Mesenchymal stem cell (in vitro differentiated cells and primary cell): ENCODE data around the gene CD68.
"Not testable (repeated sequence)": the region's sequence is repeated elsewhere in the genome, so short reads cannot be mapped to it uniquely, and the experiment has no call there.

Experiments
- DNase-seq: peaks from one replicate; pipeline ENCODE4 v3.0.0-alpha.2; 2013
- H2AFZ ChIP-seq: one replicate; pipeline ENCODE4 v1.6.1; 2013; ENCODE audit warnings: low read depth, mild to moderate bottlenecking, control low read depth, inconsistent platforms, low read length, moderate library complexity
- H2AK5ac ChIP-seq: 2 replicates; pipeline ENCODE4 v1.6.1; 2013; ENCODE audit warnings: low read length, moderate library complexity, mild to moderate bottlenecking, inconsistent platforms; ENCODE audit not compliant: severe bottlenecking
- H2BK120ac ChIP-seq: one replicate; pipeline ENCODE4 v1.6.1; 2013; ENCODE audit warnings: low read depth, mild to moderate bottlenecking, inconsistent platforms, low read length, moderate library complexity
- H2BK12ac ChIP-seq, 2 experiments: one replicate each; pipeline ENCODE4 v1.6.1; 2013; ENCODE audit warnings: inconsistent platforms in 2 of 2, low read length in 2 of 2, mild to moderate bottlenecking in 2 of 2, moderate library complexity in 2 of 2, control low read depth in 1 of 2
- H2BK15ac ChIP-seq: one replicate; pipeline ENCODE4 v1.6.1; 2013; ENCODE audit warnings: mild to moderate bottlenecking, low read depth, inconsistent platforms; ENCODE audit not compliant: poor library complexity, severe bottlenecking
- H2BK5ac ChIP-seq: 2 replicates; pipeline ENCODE4 v1.6.1; 2013; ENCODE audit warnings: low read depth, mild to moderate bottlenecking, low read length, control low read depth, inconsistent platforms; ENCODE audit not compliant: poor library complexity, severe bottlenecking
- H3K14ac ChIP-seq, 2 experiments: one replicate each; pipeline ENCODE4 v1.6.1; 2013; ENCODE audit warnings: inconsistent platforms in 2 of 2, low read length in 2 of 2, control low read depth in 1 of 2, mild to moderate bottlenecking in 1 of 2, moderate library complexity in 1 of 2
- H3K18ac ChIP-seq, 2 experiments: one replicate each; pipeline ENCODE4 v1.6.1; 2013; ENCODE audit warnings: inconsistent platforms in 2 of 2, low read length in 2 of 2, control low read depth in 1 of 2, low read depth in 1 of 2, mild to moderate bottlenecking in 1 of 2
- H3K23ac ChIP-seq, 2 experiments: one replicate each; pipeline ENCODE4 v1.6.1; 2013; ENCODE audit warnings: inconsistent platforms in 2 of 2, low read length in 2 of 2, mild to moderate bottlenecking in 2 of 2, moderate library complexity in 2 of 2, control low read depth in 1 of 2
- H3K27ac ChIP-seq: 2 replicates; pipeline ENCODE4 v1.5.1; 2013; ENCODE audit warnings: mild to moderate bottlenecking, moderate library complexity, low read length, control low read depth, inconsistent platforms; ENCODE audit not compliant: poor library complexity, severe bottlenecking
- H3K27me3 ChIP-seq, 2 experiments: 2 replicates each; pipeline versions ENCODE4 v1.6.1 to v1.7.0; 2013; ENCODE audit warnings: low read length in 2 of 2, mild to moderate bottlenecking in 2 of 2, moderate library complexity in 2 of 2, control low read depth in 1 of 2, inconsistent platforms in 1 of 2; ENCODE audit not compliant: control insufficient read depth in 1 of 2, insufficient read depth in 1 of 2
- H3K36me3 ChIP-seq, 2 experiments: 2 replicates each; pipeline versions ENCODE4 v1.6.1 to v1.7.0; 2013; ENCODE audit warnings: low read length in 2 of 2, control low read depth in 1 of 2, inconsistent platforms in 1 of 2, low read depth in 1 of 2, mild to moderate bottlenecking in 1 of 2; ENCODE audit not compliant: insufficient read depth in 2 of 2, control insufficient read depth in 1 of 2
- H3K4ac ChIP-seq, 2 experiments: one replicate each; pipeline ENCODE4 v1.6.1; 2013; ENCODE audit warnings: inconsistent platforms in 2 of 2, low read length in 2 of 2, mild to moderate bottlenecking in 2 of 2, moderate library complexity in 2 of 2, control low read depth in 1 of 2, low read depth in 1 of 2
- H3K4me1 ChIP-seq: 2 replicates; pipeline ENCODE4 v1.6.1; 2013; ENCODE audit warnings: low read depth, low read length, control low read depth; ENCODE audit not compliant: control insufficient read depth, insufficient read depth
- H3K4me2 ChIP-seq: 2 replicates; pipeline ENCODE4 v1.6.1; 2013; ENCODE audit warnings: low read length, mild to moderate bottlenecking, inconsistent platforms; ENCODE audit not compliant: poor library complexity, severe bottlenecking
- H3K4me3 ChIP-seq, 2 experiments: 2 replicates each; pipeline versions ENCODE4 v1.5.1 to v1.7.0; 2013; ENCODE audit warnings: low read length in 2 of 2, mild to moderate bottlenecking in 2 of 2, control low read depth in 1 of 2, low read depth in 1 of 2; ENCODE audit not compliant: insufficient read depth in 1 of 2
- H3K79me1 ChIP-seq: replicated peaks from 2 replicates; pipeline ENCODE4 v1.6.1; 2013; ENCODE audit warnings: mild to moderate bottlenecking, control low read depth, low read length, inconsistent platforms; ENCODE audit not compliant: poor library complexity, severe bottlenecking
- H3K9ac ChIP-seq: 2 replicates; pipeline ENCODE4 v1.7.0; 2013; ENCODE audit warnings: mild to moderate bottlenecking, low read length, moderate library complexity
- H3K9me3 ChIP-seq: 2 replicates; pipeline ENCODE4 v1.7.0; 2013; ENCODE audit warnings: mild to moderate bottlenecking, low read length; ENCODE audit not compliant: control insufficient read depth
- H4K8ac ChIP-seq: one replicate; pipeline ENCODE4 v1.6.1; 2013; ENCODE audit warnings: inconsistent platforms, mild to moderate bottlenecking, low read length, moderate library complexity
- H4K91ac ChIP-seq: one replicate; pipeline ENCODE4 v1.6.1; 2013; ENCODE audit warnings: mild to moderate bottlenecking, low read length, inconsistent platforms
- WGBS: methylation state at CpG from one replicate; pipeline ENCODE4 v1.1.7; 2013; ENCODE audit warnings: mixed read lengths; 5-methylcytosine and 5-hydroxymethylcytosine counted together

The CD68 gene

GRCh38 chr17:7623661-7624060 is 44.2 kb downstream of the CD68 start:
- no peak overlapping the region for H3K23ac ChIP-seq
- H3K4me1 ChIP-seq, result peaks cover 7% of the 10 kb centered on the region
- no peak overlapping the region for H3K14ac ChIP-seq
- no peak overlapping the region for H3K9ac ChIP-seq
- no peak overlapping the region for H4K8ac ChIP-seq
- H3K79me1 ChIP-seq, result peaks cover 9% of the 10 kb centered on the region
- peaks cover 3 to 6% of the 10 kb centered on the region in 2 experiments for H3K36me3 ChIP-seq
- H2BK120ac ChIP-seq, result no peak overlapping the region
- no peak overlapping the region for H2AFZ ChIP-seq
- no peak overlapping the region for H2BK12ac ChIP-seq
- no peak overlapping the region for H2BK5ac ChIP-seq
- no peaks in the 10 kb centered on the region for H3K27me3 ChIP-seq
- 90% methylated on average over 5 of the region's 5 CpGs for WGBS
- H3K27ac ChIP-seq, result no peak overlapping the region
- H2AK5ac ChIP-seq, result no peak overlapping the region
- H2BK15ac ChIP-seq, result no peak overlapping the region
- no peak overlapping the region for H3K18ac ChIP-seq
- no peak overlapping the region for H3K4me2 ChIP-seq
- no peaks in the 10 kb centered on the region for H3K9me3 ChIP-seq
- DNase-seq, result no peak
- H3K4me3 ChIP-seq, result no peak overlapping the region
- H3K4ac ChIP-seq, result no peak overlapping the region
- H4K91ac ChIP-seq, result no peak overlapping the region

DNA sequence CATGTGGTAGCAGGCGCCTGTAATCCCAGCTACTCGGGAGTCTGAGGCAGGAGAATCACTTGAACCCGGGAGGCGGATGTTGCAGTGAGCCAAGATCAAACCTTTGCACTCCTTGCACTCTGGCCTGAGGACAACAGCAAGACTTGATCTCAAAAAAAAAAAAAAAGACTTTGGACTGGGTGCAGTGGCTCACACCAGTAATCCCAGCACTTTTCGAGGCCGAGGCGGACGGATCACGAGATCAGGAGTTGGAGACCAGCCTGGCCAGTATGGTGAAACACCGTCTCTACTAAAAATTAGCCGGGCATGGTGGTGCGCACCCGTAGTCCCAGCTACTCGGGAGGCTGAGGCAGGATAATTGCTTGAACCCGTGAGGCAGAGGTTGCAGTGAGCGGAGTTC is 46.3 kb downstream of the CD68 start:
- H3K27me3 ChIP-seq, H2BK120ac ChIP-seq, H3K36me3 ChIP-seq, H3K4me2 ChIP-seq, H3K4ac ChIP-seq, H3K9me3 ChIP-seq, H3K4me1 ChIP-seq, H4K8ac ChIP-seq, H3K23ac ChIP-seq, H2BK15ac ChIP-seq, H3K4me3 ChIP-seq, H3K9ac ChIP-seq, H3K18ac ChIP-seq, H2AK5ac ChIP-seq, H2BK12ac ChIP-seq, H3K27ac ChIP-seq, H3K14ac ChIP-seq, H4K91ac ChIP-seq, H3K79me1 ChIP-seq, H2BK5ac ChIP-seq, DNase-seq, H2AFZ ChIP-seq: not testable (repeated sequence)
- 98% methylated on average over 16 of the region's 16 CpGs for WGBS

- Histone ChIP-seq H3K4me1 (peaks cover 7% of the 10 kb centered on the region), H3K36me3 (peaks cover 3 to 6% of the 10 kb centered on the region in 2 experiments), H3K14ac (no peak overlapping the region), H4K91ac (no peak overlapping the region), H3K4me3 (peak overlapping the region in 1 of 2 experiments; percentile 93), H3K18ac (no peak overlapping the region), H3K9ac (peak overlapping the region; percentile 98), H2BK5ac (no peak overlapping the region), H2BK12ac (no peak overlapping the region), H3K23ac (no peak overlapping the region), H3K79me1 (peaks cover 9% of the 10 kb centered on the region), H2AK5ac (peak overlapping the region; percentile 55), H2BK120ac (no peak overlapping the region), H2BK15ac (no peak overlapping the region), H2AFZ (no peak overlapping the region), H3K9me3 (no peaks in the 10 kb centered on the region), H3K27ac (no peak overlapping the region), H3K4ac (no peak overlapping the region), H3K4me2 (peak overlapping the region; percentile 52), H4K8ac (peak overlapping the region; percentile 9), H3K27me3 (no peaks in the 10 kb centered on the region)
- DNase-seq, result no peak
- WGBS, result 90% methylated on average over 7 of the region's 7 CpGs
Measured at GRCh38 chr17:7626307-7626706, 46.9 kb downstream of the CD68 start.

DNA sequence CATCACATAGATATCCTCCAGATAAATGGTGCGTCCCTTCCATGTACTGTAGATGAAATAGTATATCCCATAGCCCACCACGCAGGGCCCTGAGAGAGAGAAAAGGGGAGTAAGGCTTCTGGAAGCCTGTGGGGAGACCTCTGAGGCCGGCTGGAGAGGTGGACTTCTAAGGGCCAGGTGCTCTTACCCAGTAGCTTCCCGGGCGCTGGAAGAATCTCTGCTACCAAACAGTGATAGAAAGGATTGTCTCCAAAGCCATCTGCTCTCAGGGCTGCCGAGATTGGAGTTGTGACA is 47.5 kb downstream of the CD68 start:
- peaks cover 9% of the 10 kb centered on the region for H3K79me1 ChIP-seq
- no peak overlapping the region for H2BK120ac ChIP-seq
- H3K27me3 ChIP-seq, result no peaks in the 10 kb centered on the region
- H3K18ac ChIP-seq, result peak overlapping the region in 1 of 2 experiments; percentile 88
- peak overlapping the region; percentile 58 to 93 for H3K4me3 ChIP-seq
- peaks cover 7% of the 10 kb centered on the region for H3K4me1 ChIP-seq
- no peak overlapping the region for H4K91ac ChIP-seq
- H2BK5ac ChIP-seq, result no peak overlapping the region
- H2AK5ac ChIP-seq, result no peak overlapping the region
- H2BK12ac ChIP-seq, result peak overlapping the region in 1 of 2 experiments; percentile 29
- peaks cover 3 to 6% of the 10 kb centered on the region in 2 experiments for H3K36me3 ChIP-seq
- no peak overlapping the region for H3K14ac ChIP-seq
- no peak overlapping the region for H4K8ac ChIP-seq
- H3K4me2 ChIP-seq, result peak overlapping the region; percentile 52
- DNase-seq, result peak; percentile 27
- no peak overlapping the region for H2BK15ac ChIP-seq
- H2AFZ ChIP-seq, result no peak overlapping the region
- peak overlapping the region in 1 of 2 experiments; percentile 86 for H3K4ac ChIP-seq
- peak overlapping the region; percentile 93 for H3K27ac ChIP-seq
- H3K9ac ChIP-seq, result peak overlapping the region; percentile 98
- no peaks in the 10 kb centered on the region for H3K9me3 ChIP-seq
- H3K23ac ChIP-seq, result no peak overlapping the region
- 19% methylated on average over 5 of the region's 6 CpGs for WGBS
